Pancreas (tissue), 10 donors: ENCODE measurements around the gene CCDC63. TPM values are rescaled to one million over a fixed set of nuclear protein-coding genes. Genes with fewer than 3 reads are reported as not detected.
"Not testable (repeated sequence)": the region's sequence is repeated elsewhere in the genome, so short reads cannot be mapped to it uniquely, and the experiment has no call there.

Experiments
- ATAC-seq, 4 donors: fragments of 200-7000 bp; cut with Tn5 transposase; one replicate each; pipeline versions ENCODE4 v1.8.0 to v1.9.1; 2020; ENCODE audit warnings: mild to moderate bottlenecking in 4 of 4, moderate library complexity in 4 of 4
- DNase-seq, 6 donors: peaks; one replicate each; pipeline ENCODE4 v3.0.0-alpha.2; 2020
- FAIRE-seq: peaks from 2 replicates; lab custom pipeline; 2012; peaks lifted over from hg19 to GRCh38; lab: Jason Lieb, UNC
- H3K27ac ChIP-seq, 4 donors: fragments of 200-600 bp; sonication (generic); 1 replicate in 3 of 4; 2 replicates in 1 of 4; pipeline versions ENCODE4 v1.5.0 to v1.8.0; 2020
- H3K27me3 ChIP-seq, 4 donors: fragments of 200-600 bp; one replicate each; pipeline ENCODE4 v1.8.0; 2021
- H3K36me3 ChIP-seq, 3 donors: fragments of 200-600 bp; sonication (generic) in 1 of 3; one replicate each; pipeline versions ENCODE4 v1.5.0 to v1.8.0; 2020 to 2021
- H3K4me1 ChIP-seq, 3 donors: fragments of 200-600 bp; one replicate each; pipeline ENCODE4 v1.8.0; 2021
- H3K4me3 ChIP-seq, 4 donors: fragments of 200-600 bp; sonication (generic) in 2 of 4; one replicate each; pipeline versions ENCODE4 v1.5.0 to v1.8.0; 2020 to 2021
- H3K9me3 ChIP-seq, 4 donors: fragments of 200-600 bp; one replicate each; pipeline ENCODE4 v1.8.0; 2021
- CTCF ChIP-seq, 4 donors: fragments of 200-600 bp; sonication (generic) in 3 of 4; IDR thresholded peaks; one replicate each; pipeline versions ENCODE4 v1.5.0 to v1.8.0; 2021; ENCODE audit warnings: antibody characterized with exemption in 4 of 4
- WGBS, 2 donors: extraction: QIAGEN DNeasy Blood & Tissue Kit; methylation state at CpG; one replicate each; pipeline ENCODE4 v1.1.7; 2013; 5-methylcytosine and 5-hydroxymethylcytosine counted together
- intact Hi-C, 3 donors: fragments of 100-400 bp; cut with DNase I; formaldehyde crosslinking; loops; one replicate each; pipeline versions ENCODE4 v1.11.1 to v1.14.2; 2022
- polyA plus RNA-seq, 2 donors: library from polyadenylated mRNA; stranded (reverse); fragments of 200-250 nt; gene quantifications; one replicate each; pipeline ENCODE4 v1.2.3, GENCODE V29; 2013
- total RNA-seq, 6 donors: library from RNA; stranded (reverse); fragmentation: NEBNext Ultra II Directional in 4 of 6; extraction: Animal tissue kit (Norgen Biotek cat#: 25700) in 4 of 6; gene quantifications; one replicate each; pipeline versions ENCODE4 v1.2.1 to v1.2.4, GENCODE V29; 2021 to 2023
- donor health status: healthy with polysubstance abuse.
- donor health status: DM: no; HTN: no; CAD: no; lungs with moderate emphysema.
- donor health status: DM: no; HTN: no; CAD: no.
- donor health status: control.
- donor health status: control.
- donor health status: Bipolar disorder and iron deficiency.
- donor health status: DM: yes; HTN: yes; CAD: no.
- donor health status: DM: no; HTN: no; CAD: no.
- donor health status: DM: no; HTN: no; CAD: no.
- donor health status: DM: yes; HTN: yes; CAD: no.

Gene CCDC63
- total and polyA plus RNA-seq, 8 donors: not detected

GRCh38 chr12:110941391-110941790 lies 94.6 kb downstream of the CCDC63 start:
- no peak for FAIRE-seq

GRCh38 chr12:110943373-110943772 lies 96.6 kb downstream of the CCDC63 start:
- 31 to 41% methylated on average over 2 of the region's 2 CpGs for WGBS, 2 donors
- no peak for ATAC-seq
- no peaks in the 10 kb centered on the region for H3K27me3 ChIP-seq
- no peak overlapping the region for H3K4me3 ChIP-seq
- H3K27ac ChIP-seq: no peak overlapping the region
- no peak for TF ChIP-seq CTCF (IDR thresholded peaks at IDR 0.05)
- no peak for FAIRE-seq
- no peak for DNase-seq
- H3K36me3 ChIP-seq: no peaks in the 10 kb centered on the region
- intact Hi-C loops: loop anchor here in 1 of 3 donors (5.0 kb wide), 1 partner anchor 374 kb away; no protein-coding TSS in a partner anchor
- no peaks in the 10 kb centered on the region for H3K4me1 ChIP-seq
- H3K9me3 ChIP-seq: no peaks in the 10 kb centered on the region

More at GRCh38 chr12:110941391-110941790, 94.6 kb downstream of the CCDC63 start:
- TF ChIP-seq CTCF (IDR thresholded peaks at IDR 0.05): no peak
- H3K27ac ChIP-seq: no peak overlapping the region
- H3K9me3 ChIP-seq: no peaks in the 10 kb centered on the region
- peaks cover 0 to 3% (median 0%) of the 10 kb centered on the region in 3 donors for H3K4me1 ChIP-seq
- WGBS, 2 donors: 85% methylated on average over 6 of the region's 6 CpGs
- H3K27me3 ChIP-seq: no peaks in the 10 kb centered on the region
- ATAC-seq (no peak), DNase-seq (no peak)
- no peaks in the 10 kb centered on the region for H3K36me3 ChIP-seq
- intact Hi-C loops: loop anchor here in 1 of 3 donors (5.0 kb wide), 1 partner anchor 376 kb away; no protein-coding TSS in a partner anchor
- H3K4me3 ChIP-seq: no peak overlapping the region

GRCh38 chr12:110948041-110948440 lies 101.3 kb downstream of the CCDC63 start:
- intact Hi-C loops: no loop called here
- Histone ChIP-seq H3K4me3 (no peak overlapping the region), H3K27me3 (no peaks in the 10 kb centered on the region), H3K36me3 (no peaks in the 10 kb centered on the region), H3K9me3 (no peaks in the 10 kb centered on the region), H3K4me1 (no peaks in the 10 kb centered on the region), H3K27ac (no peak overlapping the region)
- ATAC-seq (no peak), DNase-seq (no peak), FAIRE-seq (no peak)
- TF ChIP-seq CTCF (IDR thresholded peaks at IDR 0.05): no peak
- 53% methylated on average over 2 of the region's 2 CpGs for WGBS, 2 donors

GRCh38 chr12:110950466-110950865 lies 103.7 kb downstream of the CCDC63 start:
- ATAC-seq, H3K36me3 ChIP-seq, FAIRE-seq, H3K27ac ChIP-seq, H3K27me3 ChIP-seq, DNase-seq, H3K9me3 ChIP-seq, H3K4me1 ChIP-seq, intact Hi-C loops, H3K4me3 ChIP-seq: not testable (repeated sequence)
- WGBS, 2 donors: 86 to 96% methylated on average over 24 to 28 of the region's 31 CpGs

GRCh38 chr12:110950867-110951266 lies 104.1 kb downstream of the CCDC63 start:
- ATAC-seq, DNase-seq, H3K27ac ChIP-seq, H3K4me3 ChIP-seq, H3K4me1 ChIP-seq, H3K27me3 ChIP-seq, H3K9me3 ChIP-seq, intact Hi-C loops, H3K36me3 ChIP-seq, FAIRE-seq: not testable (repeated sequence)
- WGBS, 2 donors: 93 to 94% methylated on average over 20 to 24 of the region's 31 CpGs

Other genes starting within 250 kb of the CCDC63 start
- gene TCTN1, start 232.9 kb upstream of the CCDC63 start, total RNA-seq: 10 to 100 TPM; 14.7 to 25.3 (median 17.6) TPM
- gene TCTN1, start 232.9 kb upstream of the CCDC63 start, polyA plus RNA-seq: 10 to 100 TPM; 31.0 to 54.5 TPM
- gene HVCN1, start 157.9 kb upstream of the CCDC63 start, total RNA-seq: 1 to 10 TPM in 3 of 6 donors, under 1 TPM in 3; 0.42 to 5.2 (median 1.1) TPM
- gene HVCN1, start 157.9 kb upstream of the CCDC63 start, polyA plus RNA-seq: 1 to 10 TPM; 1.5 to 2.0 TPM
- 10 to 100 TPM; 58.6 to 92.7 (median 75.9) TPM for gene PPP1CC, start 104.1 kb upstream of the CCDC63 start, total RNA-seq
- 10 to 100 TPM; 33.3 to 52.9 TPM for gene PPP1CC, start 104.1 kb upstream of the CCDC63 start, polyA plus RNA-seq
- gene MYL2, start 73.6 kb downstream of the CCDC63 start, total RNA-seq: 10 to 100 TPM in 1 of 6 donors, not detected in 5; 12.0 TPM
- gene MYL2, start 73.6 kb downstream of the CCDC63 start, polyA plus RNA-seq: 1 to 10 TPM; 1.6 to 7.1 TPM
- under 1 TPM; 0.03 to 0.16 (median 0.07) TPM for gene CUX2, start 187.2 kb downstream of the CCDC63 start, total RNA-seq
- gene CUX2, start 187.2 kb downstream of the CCDC63 start, polyA plus RNA-seq: under 1 TPM; under 0.01 to 0.04 TPM